G401 (cell line): ENCODE results near the gene GEMIN7. TPM values are rescaled to one million over a fixed set of nuclear protein-coding genes. Genes with fewer than 3 reads are reported as not detected.

Experiments
- DNase-seq: peaks from one replicate; pipeline ENCODE4 v3.0.0-alpha.2; 2015; ENCODE audit warnings: low spot score
- in situ Hi-C: cut with HindIII; loops from 2 replicates; pipeline ENCODE4 v1.10.0; 2016; ENCODE audit warnings: low sequenced_read_pairs, mixed read lengths
- total RNA-seq: library from RNA; depleted of rRNA; stranded (reverse); fragments of >200 nt; shearing (Covaris generic); gene quantifications from 2 replicates; pipeline ENCODE4 v1.2.3, GENCODE V29; 2014; rRNA removed

The GEMIN7 gene
- total RNA-seq, 1 experiment from 2014 or later, result 93.1 TPM

GRCh38 chr19:45139286-45140143 is 60.5 kb downstream of the GEMIN7 start:
- in situ Hi-C loops, result no loop called here
- DNase-seq, result no peak

DNA sequence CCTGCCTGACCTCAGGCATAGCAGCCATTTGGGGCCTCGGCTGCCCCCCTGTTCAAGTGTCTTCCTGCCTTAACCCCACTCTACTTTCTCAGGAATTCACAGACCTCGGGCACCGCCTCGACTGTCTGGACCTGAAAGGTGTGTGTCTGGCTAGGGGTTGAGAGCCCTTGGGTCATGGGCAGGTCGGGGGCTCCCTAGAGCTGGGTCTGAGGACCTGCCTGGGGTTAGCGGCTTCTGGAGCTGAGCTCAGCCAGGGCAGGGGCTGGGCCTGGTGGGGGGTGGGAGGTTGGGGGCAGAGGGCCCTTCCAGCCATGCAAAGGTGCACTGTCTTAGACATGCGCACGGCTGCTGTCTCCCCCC is 61.1 kb downstream of the GEMIN7 start:
- in situ Hi-C loops, result no loop called here
- no peak for DNase-seq

GRCh38 chr19:45140533-45140932 is 61.5 kb downstream of the GEMIN7 start:
- DNase-seq, result no peak

More at GRCh38 chr19:45140533-45140932, 61.5 kb downstream of the GEMIN7 start:
- in situ Hi-C loops, result no loop called here

Other genes starting within 250 kb of the GEMIN7 start
- 126 and 154 TPM in 2 replicates for gene NECTIN2, start 233.0 kb upstream of the GEMIN7 start, total RNA-seq
- gene TOMM40, start 188.0 kb upstream of the GEMIN7 start, total RNA-seq, result 226 and 256 TPM in 2 replicates
- 2,018 and 2,607 TPM in 2 replicates for gene APOE, start 173.5 kb upstream of the GEMIN7 start, total RNA-seq
- gene APOC1, start 164.7 kb upstream of the GEMIN7 start, total RNA-seq, result 182 and 412 TPM in 2 replicates
- gene APOC4, start 137.0 kb upstream of the GEMIN7 start, total RNA-seq, result not detected in 2 replicates
- gene APOC2, start 133.2 kb upstream of the GEMIN7 start, total RNA-seq, result not detected in 2 replicates
- 6.2 and 17.2 TPM in 2 replicates for gene CLPTM1, start 123.9 kb upstream of the GEMIN7 start, total RNA-seq
- gene RELB, start 77.8 kb upstream of the GEMIN7 start, total RNA-seq, result 12.7 and 16.6 TPM in 2 replicates
- gene CLASRP, start 40.2 kb upstream of the GEMIN7 start, total RNA-seq, result 12.1 and 23.8 TPM in 2 replicates
- not detected in 2 replicates for gene ZNF296, start 2.8 kb upstream of the GEMIN7 start, total RNA-seq
- gene PPP1R37, start 13.9 kb downstream of the GEMIN7 start, total RNA-seq, result 28.6 and 42.6 TPM in 2 replicates
- 0.31 TPM in 1 of 2 replicates, not detected in the other for gene NKPD1, start 81.7 kb downstream of the GEMIN7 start, total RNA-seq
- gene TRAPPC6A, start 99.0 kb downstream of the GEMIN7 start, total RNA-seq, result 38.4 and 52.9 TPM in 2 replicates
- 9.0 and 14.7 TPM in 2 replicates for gene BLOC1S3, start 99.5 kb downstream of the GEMIN7 start, total RNA-seq
- not detected in 2 replicates for gene EXOC3L2, start 166.1 kb downstream of the GEMIN7 start, total RNA-seq
- gene MARK4, start 172.0 kb downstream of the GEMIN7 start, total RNA-seq, result 19.2 and 23.6 TPM in 2 replicates
- gene CKM, start 243.6 kb downstream of the GEMIN7 start, total RNA-seq, result 8.1 and 9.7 TPM in 2 replicates